PFSK-1 (cell line): Measurements from ENCODE around the gene SMIM35.

Experiments used
- FOXP2 ChIP-seq: optimal IDR thresholded peaks from 2 replicates; pipeline ENCODE3; 2011; ENCODE audit warnings: borderline replicate concordance, control low read depth, inconsistent platforms; ENCODE audit not compliant: insufficient read depth; ENCODE audit errors: extremely low read length, extremely low read depth
- POLR2AphosphoS5 ChIP-seq: IDR thresholded peaks from 2 replicates; pipeline ENCODE4 v1.6.1; 2012; ENCODE audit warnings: low read depth, mild to moderate bottlenecking, control low read depth, low read length, moderate library complexity
- SIN3A ChIP-seq: IDR thresholded peaks from 2 replicates; pipeline ENCODE4 v1.6.1; 2012; ENCODE audit warnings: mild to moderate bottlenecking, low read length, moderate library complexity, borderline replicate concordance; ENCODE audit not compliant: insufficient read depth
- TAF1 ChIP-seq: IDR thresholded peaks from 2 replicates; pipeline ENCODE4 v1.6.1; 2012; ENCODE audit warnings: low read length, control low read depth, borderline replicate concordance; ENCODE audit not compliant: insufficient read depth
- TF ChIP-seq, protein P1 (sequence below), 2 experiments: IDR thresholded peaks; 2 replicates each; pipeline versions ENCODE4 v1.6.1 to v1.8.0; 2011 to 2012; ENCODE audit warnings: low read depth in 2 of 2, low read length in 2 of 2, control low read depth in 1 of 2, inconsistent platforms in 1 of 2, mild to moderate bottlenecking in 1 of 2, moderate library complexity in 1 of 2; ENCODE audit not compliant: insufficient read depth in 1 of 2

Gene SMIM35

DNA sequence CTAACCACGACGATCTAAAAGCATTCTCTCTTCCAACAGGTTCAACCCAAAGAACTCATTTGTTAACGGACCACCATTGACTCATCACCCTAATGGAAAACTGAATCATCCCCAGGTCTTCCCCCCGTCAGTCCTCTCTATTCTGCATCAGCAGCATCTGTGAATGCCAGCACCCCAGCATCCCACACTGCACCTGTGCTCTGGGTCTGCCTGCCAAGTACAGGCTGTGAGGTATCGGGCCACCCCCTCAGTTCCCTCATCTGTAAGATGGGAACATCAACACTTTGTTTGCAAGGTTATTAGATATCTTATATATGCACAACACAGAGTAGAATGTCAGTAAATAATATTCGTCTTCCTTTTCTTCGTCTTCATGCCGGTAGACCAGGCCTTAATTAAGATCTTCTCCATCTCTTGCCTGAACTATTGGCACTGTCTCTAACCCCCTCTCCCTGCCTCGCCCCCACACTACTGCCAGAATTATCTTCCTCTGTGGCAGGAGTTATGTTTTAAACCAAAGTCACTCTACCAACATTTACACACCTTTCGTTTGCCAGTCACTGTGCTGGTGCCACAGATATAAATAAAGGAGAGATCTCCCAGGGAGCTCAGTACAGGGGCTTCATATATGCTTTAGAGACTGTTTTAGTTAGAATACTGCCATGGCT lies 17.7 kb downstream of the SMIM35 start:
- TF ChIP-seq POLR2AphosphoS5 (no peak), SIN3A (no peak), FOXP2 (no peak), TAF1 (no peak)
- TF ChIP-seq, protein P1, sequence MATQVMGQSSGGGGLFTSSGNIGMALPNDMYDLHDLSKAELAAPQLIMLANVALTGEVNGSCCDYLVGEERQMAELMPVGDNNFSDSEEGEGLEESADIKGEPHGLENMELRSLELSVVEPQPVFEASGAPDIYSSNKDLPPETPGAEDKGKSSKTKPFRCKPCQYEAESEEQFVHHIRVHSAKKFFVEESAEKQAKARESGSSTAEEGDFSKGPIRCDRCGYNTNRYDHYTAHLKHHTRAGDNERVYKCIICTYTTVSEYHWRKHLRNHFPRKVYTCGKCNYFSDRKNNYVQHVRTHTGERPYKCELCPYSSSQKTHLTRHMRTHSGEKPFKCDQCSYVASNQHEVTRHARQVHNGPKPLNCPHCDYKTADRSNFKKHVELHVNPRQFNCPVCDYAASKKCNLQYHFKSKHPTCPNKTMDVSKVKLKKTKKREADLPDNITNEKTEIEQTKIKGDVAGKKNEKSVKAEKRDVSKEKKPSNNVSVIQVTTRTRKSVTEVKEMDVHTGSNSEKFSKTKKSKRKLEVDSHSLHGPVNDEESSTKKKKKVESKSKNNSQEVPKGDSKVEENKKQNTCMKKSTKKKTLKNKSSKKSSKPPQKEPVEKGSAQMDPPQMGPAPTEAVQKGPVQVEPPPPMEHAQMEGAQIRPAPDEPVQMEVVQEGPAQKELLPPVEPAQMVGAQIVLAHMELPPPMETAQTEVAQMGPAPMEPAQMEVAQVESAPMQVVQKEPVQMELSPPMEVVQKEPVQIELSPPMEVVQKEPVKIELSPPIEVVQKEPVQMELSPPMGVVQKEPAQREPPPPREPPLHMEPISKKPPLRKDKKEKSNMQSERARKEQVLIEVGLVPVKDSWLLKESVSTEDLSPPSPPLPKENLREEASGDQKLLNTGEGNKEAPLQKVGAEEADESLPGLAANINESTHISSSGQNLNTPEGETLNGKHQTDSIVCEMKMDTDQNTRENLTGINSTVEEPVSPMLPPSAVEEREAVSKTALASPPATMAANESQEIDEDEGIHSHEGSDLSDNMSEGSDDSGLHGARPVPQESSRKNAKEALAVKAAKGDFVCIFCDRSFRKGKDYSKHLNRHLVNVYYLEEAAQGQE (IDR thresholded peaks at IDR 0.05; ENCODE audit: insufficient read depth in 1 of 2, low read depth in 2 of 2, low read length in 2 of 2), result no peak

- no peak for TF ChIP-seq SIN3A
- TF ChIP-seq TAF1, result no peak
- TF ChIP-seq POLR2AphosphoS5, result no peak
- TF ChIP-seq, protein P1 (IDR thresholded peaks at IDR 0.05; ENCODE audit: insufficient read depth in 1 of 2, low read depth in 2 of 2, low read length in 2 of 2), result no peak
- no peak for TF ChIP-seq FOXP2
Observed at GRCh38 chr11:118068206-118068944, 18.4 kb downstream of the SMIM35 start.

DNA sequence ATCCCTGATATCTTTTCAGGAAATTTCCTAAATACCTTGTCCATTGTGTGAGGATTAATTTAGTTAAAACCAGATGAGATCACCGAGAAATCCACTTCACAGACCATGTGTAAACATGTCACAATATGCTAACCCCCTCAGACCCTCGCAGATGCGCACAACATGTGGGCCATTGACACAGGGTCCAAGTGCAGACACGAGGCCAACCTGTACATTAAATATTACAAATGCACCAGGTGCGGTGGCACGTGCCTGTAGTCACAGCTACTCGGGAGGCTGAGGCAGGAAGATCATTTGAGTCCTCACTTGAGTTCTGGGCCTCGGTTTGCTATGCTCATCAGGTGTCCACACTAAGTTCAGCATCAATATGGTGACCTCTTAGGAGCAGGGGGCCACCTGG lies 19.8 kb downstream of the SMIM35 start:
- TF ChIP-seq SIN3A (no peak), FOXP2 (no peak), POLR2AphosphoS5 (no peak), TAF1 (no peak)
- TF ChIP-seq, protein P1 (IDR thresholded peaks at IDR 0.05; ENCODE audit: insufficient read depth in 1 of 2, low read depth in 2 of 2, low read length in 2 of 2), result no peak

GRCh38 chr11:118065384-118065783 lies 21.4 kb downstream of the SMIM35 start:
- TF ChIP-seq SIN3A (no peak), FOXP2 (no peak), POLR2AphosphoS5 (no peak), TAF1 (no peak)
- TF ChIP-seq, protein P1 (IDR thresholded peaks at IDR 0.05; ENCODE audit: insufficient read depth in 1 of 2, low read depth in 2 of 2, low read length in 2 of 2), result no peak

DNA sequence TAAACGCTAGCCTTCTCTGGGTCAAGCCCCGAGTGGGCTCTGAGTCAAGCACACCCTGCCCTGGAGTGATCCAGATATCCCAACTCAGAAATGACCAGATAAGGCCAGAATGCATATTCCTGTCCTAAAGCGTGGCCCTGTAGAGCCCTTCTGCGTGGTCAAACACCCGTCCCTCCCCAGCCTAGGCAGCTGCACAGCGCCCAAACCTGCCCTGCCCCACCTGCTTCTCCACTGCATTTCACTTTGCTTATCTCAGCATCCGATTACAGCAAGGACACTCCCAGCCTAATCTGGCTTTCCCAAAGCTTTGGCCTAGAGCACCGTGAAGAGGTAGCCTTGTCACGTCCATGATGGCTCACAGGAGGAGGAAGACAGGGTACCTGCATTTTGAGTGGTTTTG lies 21.8 kb downstream of the SMIM35 start:
- TF ChIP-seq, protein P1 (IDR thresholded peaks at IDR 0.05; ENCODE audit: insufficient read depth in 1 of 2, low read depth in 2 of 2, low read length in 2 of 2), result no peak
- TF ChIP-seq SIN3A (no peak), TAF1 (no peak), FOXP2 (no peak), POLR2AphosphoS5 (no peak)
